ES-I3 (cell line): Measurements from ENCODE around the gene GPLD1.
"Not testable (repeated sequence)": the region's sequence is repeated elsewhere in the genome, so short reads cannot be mapped to it uniquely, and the experiment has no call there.

ENCODE experiments used
- H3K36me3 ChIP-seq: 2 replicates; pipeline ENCODE4 v1.6.1; 2013; ENCODE audit warnings: mild to moderate bottlenecking, low read length, control low read depth, moderate library complexity; ENCODE audit not compliant: insufficient read depth
- H3K4me1 ChIP-seq: 2 replicates; pipeline ENCODE4 v1.6.1; 2013; ENCODE audit warnings: mild to moderate bottlenecking, control low read depth, low read length; ENCODE audit not compliant: insufficient read depth
- H3K9ac ChIP-seq: 2 replicates; pipeline ENCODE4 v1.6.1; 2013; ENCODE audit warnings: low read depth, mild to moderate bottlenecking, low read length, moderate library complexity
- H3K9me3 ChIP-seq: 2 replicates; pipeline ENCODE4 v1.6.1; 2013; ENCODE audit warnings: mild to moderate bottlenecking, low read length, moderate library complexity; ENCODE audit not compliant: control insufficient read depth, insufficient read depth

Gene GPLD1

DNA sequence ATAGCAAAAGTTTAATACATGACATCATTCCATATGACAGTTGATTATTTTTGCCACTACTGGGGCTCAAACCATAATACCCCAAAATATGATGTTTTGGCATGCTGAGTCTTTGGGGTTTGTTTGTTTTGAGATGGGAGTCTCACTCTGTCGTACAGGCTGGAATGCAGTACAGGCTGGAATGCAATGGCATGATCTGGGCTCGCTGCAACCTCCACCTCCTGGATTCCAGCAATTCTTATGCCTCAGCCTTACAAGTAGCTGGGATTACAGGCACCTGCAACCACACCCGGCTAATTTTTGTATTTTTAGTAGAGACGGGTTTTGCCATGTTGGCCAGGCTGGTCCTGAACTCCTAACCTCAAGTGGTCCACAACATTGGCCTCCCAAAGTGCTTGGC lies 87.9 kb downstream of the GPLD1 start:
- Histone ChIP-seq H3K9ac (peak overlapping the region; percentile 69), H3K9me3 (peaks cover 8% of the 10 kb centered on the region; the same call in 1 of the 2 replicates), H3K36me3 (peaks cover 5% of the 10 kb centered on the region), H3K4me1 (peaks cover 21% of the 10 kb centered on the region)

DNA sequence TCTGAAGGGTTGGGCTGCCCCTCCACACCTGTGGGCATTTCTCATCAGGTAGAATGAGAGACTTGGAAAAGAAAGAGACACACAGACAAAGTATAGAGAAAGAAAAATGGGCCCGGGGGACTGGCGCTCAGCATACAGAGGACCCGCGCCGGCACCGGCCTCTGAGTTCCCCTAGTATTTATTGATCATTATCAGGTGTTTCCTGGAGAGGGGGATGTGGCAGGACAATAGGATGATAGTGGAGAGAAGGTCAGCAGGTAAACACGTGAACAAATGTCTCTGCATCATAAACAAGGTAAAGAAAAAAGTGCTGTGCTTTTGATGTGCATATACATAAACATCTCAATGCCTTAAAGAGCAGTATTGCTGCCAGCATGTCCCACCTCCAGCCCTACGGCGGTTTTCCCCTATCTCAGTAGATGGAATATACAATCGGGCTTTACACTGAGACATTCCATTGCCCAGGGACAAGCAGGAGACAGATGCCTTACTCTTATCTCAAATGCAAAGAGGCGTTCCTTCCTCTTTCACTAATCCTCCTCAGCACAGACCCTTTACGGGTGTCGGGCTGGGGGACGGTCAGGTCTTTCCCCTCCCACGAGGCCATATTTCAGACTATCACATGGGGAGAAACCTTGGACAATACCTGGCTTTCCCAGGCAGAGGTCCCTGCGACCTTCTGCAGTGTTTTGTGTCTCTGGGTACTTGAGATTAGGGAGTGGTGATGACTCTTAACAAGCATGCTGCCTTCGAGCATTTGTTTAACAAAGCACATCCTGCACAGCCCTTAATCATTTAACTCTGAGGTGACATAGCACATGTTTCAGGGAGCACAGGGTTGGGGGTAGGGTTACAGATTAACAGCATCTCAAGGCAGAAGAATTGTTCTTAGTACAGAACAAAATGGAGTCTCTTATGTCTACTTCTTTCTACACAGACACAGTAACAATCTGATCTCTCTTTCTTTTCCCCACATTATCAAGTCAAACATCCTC lies 89.0 kb downstream of the GPLD1 start:
- H3K36me3 ChIP-seq, result not testable (repeated sequence)

GRCh38 chr6:24397631-24398030 lies 91.7 kb downstream of the GPLD1 start:
- Histone ChIP-seq H3K9ac (no peak overlapping the region), H3K4me1 (peaks cover 17% of the 10 kb centered on the region), H3K9me3 (peaks cover 13% of the 10 kb centered on the region; the same call in 1 of the 2 replicates), H3K36me3 (0 out of 2 replicates have a peak, but pooled peaks cover 4% of the 10 kb centered on the region)

More for the DNA sequence above, 89.0 kb downstream of the GPLD1 start:
- Histone ChIP-seq H3K4me1 (peaks cover 20% of the 10 kb centered on the region), H3K9me3 (peaks cover 13% of the 10 kb centered on the region; the same call in 1 of the 2 replicates), H3K9ac (peak overlapping the region; percentile 29)

DNA sequence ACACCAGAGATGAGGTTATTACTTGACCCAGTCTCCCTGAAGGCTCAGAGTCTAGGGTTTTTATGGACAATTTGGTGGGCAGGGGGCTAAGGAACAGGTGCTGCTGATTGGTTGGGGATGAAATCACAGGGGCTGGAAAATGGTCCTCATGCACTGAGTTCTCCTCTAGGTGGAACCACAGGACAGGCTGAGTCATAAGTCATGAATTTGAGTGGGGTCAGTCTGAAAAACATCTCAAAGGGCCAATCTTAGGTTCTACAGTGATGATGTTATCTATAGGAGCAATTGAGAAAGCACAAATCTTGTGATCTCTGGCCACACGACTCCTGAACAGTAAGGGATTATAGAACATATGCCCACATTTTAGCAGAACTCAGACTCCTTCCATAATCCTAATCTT lies 92.6 kb downstream of the GPLD1 start:
- Histone ChIP-seq H3K9ac (no peak overlapping the region), H3K4me1 (peaks cover 12% of the 10 kb centered on the region), H3K36me3 (0 out of 2 replicates have a peak, but pooled peaks cover 4% of the 10 kb centered on the region), H3K9me3 (peaks cover 13% of the 10 kb centered on the region; the same call in 1 of the 2 replicates)

- H3K36me3 ChIP-seq, result 0 out of 2 replicates have a peak, but pooled peaks cover 4% of the 10 kb centered on the region
- peaks cover 6% of the 10 kb centered on the region; the same call in 1 of the 2 replicates for H3K4me1 ChIP-seq
- no peak overlapping the region for H3K9ac ChIP-seq
- peaks cover 13% of the 10 kb centered on the region; the same call in 1 of the 2 replicates for H3K9me3 ChIP-seq
These were observed 94.5 kb downstream of the GPLD1 start for GRCh38 chr6:24394780-24395437.

DNA sequence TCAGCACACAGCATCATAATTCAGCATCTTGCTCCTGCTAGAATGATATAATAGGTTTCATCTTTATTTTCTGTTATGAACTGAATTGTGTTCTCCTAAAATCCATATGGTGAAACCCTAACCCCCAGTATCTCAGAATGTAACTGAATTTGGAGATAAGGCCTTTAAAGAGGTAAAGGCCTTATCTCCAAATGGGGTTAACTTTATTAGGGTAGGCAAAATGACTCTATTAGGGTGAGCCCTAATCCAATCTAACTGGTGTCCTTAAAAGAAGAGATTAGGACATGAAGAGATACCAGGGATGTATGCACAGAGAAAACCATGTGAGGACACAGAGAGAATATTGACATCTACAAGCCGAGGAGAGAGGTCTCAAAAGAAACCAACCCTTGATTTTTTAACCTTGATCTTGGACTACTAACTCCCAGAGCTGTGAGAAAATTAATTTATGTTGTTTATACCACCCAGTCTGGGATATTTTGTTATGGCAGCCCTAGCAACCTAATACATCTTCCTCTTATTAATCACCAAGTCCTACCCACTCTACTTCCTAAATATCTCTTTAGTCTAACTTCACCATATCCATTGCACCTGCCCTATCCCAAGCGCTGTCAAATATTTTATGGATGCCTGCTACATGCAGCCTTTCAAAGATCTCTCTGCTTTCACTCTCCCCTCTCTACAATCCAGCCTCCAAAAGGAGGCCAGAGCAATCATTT lies 95.2 kb downstream of the GPLD1 start:
- H3K36me3 ChIP-seq, result 0 out of 2 replicates have a peak, but pooled peaks cover 4% of the 10 kb centered on the region
- H3K9me3 ChIP-seq, result peaks cover 13% of the 10 kb centered on the region; the same call in 1 of the 2 replicates
- H3K4me1 ChIP-seq, result peaks cover under 1% of the 10 kb centered on the region; the same call in 1 of the 2 replicates
- no peak overlapping the region for H3K9ac ChIP-seq

- Histone ChIP-seq H3K9ac (no peak overlapping the region), H3K4me1 (no peaks in the 10 kb centered on the region), H3K9me3 (peaks cover 9% of the 10 kb centered on the region; the same call in 1 of the 2 replicates), H3K36me3 (0 out of 2 replicates have a peak, but pooled peaks cover 4% of the 10 kb centered on the region)
These were observed 97.5 kb downstream of the GPLD1 start for GRCh38 chr6:24391756-24392405.

- no peaks in the 10 kb centered on the region for H3K4me1 ChIP-seq
- no peak overlapping the region for H3K9ac ChIP-seq
These were observed 98.2 kb downstream of the GPLD1 start for GRCh38 chr6:24391208-24391607.

GRCh38 chr6:24387818-24388217 lies 101.6 kb downstream of the GPLD1 start:
- Histone ChIP-seq H3K9me3 (no peaks in the 10 kb centered on the region), H3K9ac (no peak overlapping the region), H3K4me1 (no peaks in the 10 kb centered on the region), H3K36me3 (no peaks in the 10 kb centered on the region)

More at GRCh38 chr6:24391208-24391607, 98.2 kb downstream of the GPLD1 start:
- 0 out of 2 replicates have a peak, but pooled peaks cover 3% of the 10 kb centered on the region for H3K36me3 ChIP-seq
- H3K9me3 ChIP-seq, result peaks cover 4% of the 10 kb centered on the region; the same call in 1 of the 2 replicates

GRCh38 chr6:24385536-24386269 lies 103.7 kb downstream of the GPLD1 start:
- no peaks in the 10 kb centered on the region for H3K4me1 ChIP-seq
- H3K9ac ChIP-seq, result no peak overlapping the region
- H3K9me3 ChIP-seq, result no peaks in the 10 kb centered on the region
- no peaks in the 10 kb centered on the region for H3K36me3 ChIP-seq

DNA sequence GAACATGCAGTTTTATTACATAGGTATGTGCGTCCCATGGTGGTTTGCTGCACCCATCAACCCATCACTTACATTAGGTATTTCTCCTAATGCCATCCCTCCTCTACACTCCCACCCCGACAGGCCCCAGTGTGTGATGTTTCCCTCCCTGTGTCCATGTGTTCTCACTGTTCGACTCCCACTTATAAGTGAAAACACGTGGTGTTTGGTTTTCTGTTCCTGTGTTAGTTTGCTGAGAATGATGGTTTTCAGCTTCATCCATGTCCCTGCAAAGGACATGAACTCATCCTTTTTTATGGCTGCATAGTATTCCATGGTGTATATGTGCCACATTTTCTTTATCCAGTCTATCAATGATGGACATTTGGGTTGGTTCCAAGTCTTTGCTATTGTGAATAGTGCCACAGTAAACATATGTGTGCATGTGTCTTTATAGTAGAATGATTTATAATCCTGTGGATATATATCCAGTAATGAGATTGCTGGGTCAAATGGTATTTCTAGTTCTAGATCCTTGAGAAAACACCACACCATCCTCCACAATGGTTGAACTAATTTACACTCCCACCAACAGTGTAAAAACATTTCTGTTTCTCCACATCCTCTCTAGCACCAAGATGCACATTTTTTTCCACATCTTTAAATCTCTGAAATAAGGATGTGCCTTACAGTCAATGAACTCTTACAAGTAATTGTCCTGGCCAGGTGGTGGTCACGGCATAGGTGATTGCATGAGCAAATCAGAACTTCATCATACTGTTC lies 104.8 kb downstream of the GPLD1 start:
- H3K9me3 ChIP-seq, H3K9ac ChIP-seq, H3K4me1 ChIP-seq, H3K36me3 ChIP-seq: not testable (repeated sequence)

DNA sequence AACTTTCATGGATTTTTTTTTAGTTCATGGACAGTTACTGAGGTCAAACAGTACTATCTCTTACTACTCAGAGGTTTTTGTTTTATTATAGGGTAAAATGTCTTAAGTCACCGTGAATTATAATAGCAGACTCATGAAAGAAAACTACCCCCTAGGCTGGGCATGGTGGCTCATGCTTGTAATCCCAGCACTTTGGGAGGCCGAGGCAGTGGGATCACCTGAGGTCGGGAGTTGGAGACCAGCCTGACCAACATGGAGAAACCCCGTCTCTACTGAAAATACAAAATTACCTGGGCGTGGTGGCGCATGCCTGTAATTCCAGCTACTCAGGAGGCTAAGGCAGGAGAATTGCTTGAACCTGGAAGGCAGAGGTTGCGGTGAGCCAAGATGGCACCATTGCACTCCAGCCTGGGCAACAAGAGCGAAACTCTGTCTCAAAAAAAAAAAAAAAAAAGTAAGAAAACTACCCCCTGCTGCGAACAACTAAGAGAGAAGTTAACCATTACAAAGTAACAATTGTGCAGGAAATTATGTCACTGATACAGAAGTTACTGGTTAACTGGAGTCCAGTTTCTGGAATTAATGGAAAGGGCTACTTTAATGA lies 106.4 kb downstream of the GPLD1 start:
- H3K4me1 ChIP-seq, H3K9ac ChIP-seq, H3K36me3 ChIP-seq, H3K9me3 ChIP-seq: not testable (repeated sequence)
